ENCODE data around the gene ADGRG3.

The ADGRG3 gene

GRCh38 chr16:57722651-57723050 is 54.5 kb downstream of the ADGRG3 start (continued):
- TF ChIP-seq INSM2 (tag by site-specific recombination; IDR thresholded peaks at IDR 0.05) = no peak

- ChIA-PET POLR2A (no interaction called here), CTCF (interaction anchor here (0.6 to 1.5 kb wide), 16 partner anchors 11 to 583 kb away, joined by 3 to 5 read pairs (median 4); partner anchors contain the start of gene KATNB1)
- Histone ChIP-seq H3K4me1 (ENCODE audit: control insufficient read depth, insufficient read depth, low read length) (no peaks in the 10 kb centered on the region), H3K9me3 (ENCODE audit: control insufficient read depth, insufficient read depth, low read depth, low read length) (no peaks in the 10 kb centered on the region), H3K27ac (ENCODE audit: extremely low read depth, low read depth, low read length) (no peak overlapping the region), H3K36me3 (ENCODE audit: control insufficient read depth in 2 of 2, insufficient read depth in 1 of 2, low read length in 2 of 2) (no peaks in the 10 kb centered on the region), H3K4me3 (ENCODE audit: low read depth, low read length) (no peak overlapping the region)
- TF ChIP-seq ZNF654 (tag by site-specific recombination; IDR thresholded peaks at IDR 0.05; ENCODE audit: low read depth) (peak; percentile 15; the same call in 1 of the 2 replicates), GLIS1 (tag by site-specific recombination; IDR thresholded peaks at IDR 0.05) (peak; percentile 11; the same call in 1 of the 2 replicates), ZNF146 (tag by site-specific recombination; IDR thresholded peaks at IDR 0.05) (no peak)
These were observed 55.1 kb downstream of the ADGRG3 start for GRCh38 chr16:57723170-57723569.

- no peak for TF ChIP-seq ZNF521 (tag by site-specific recombination; IDR thresholded peaks at IDR 0.05)
- H3K27ac ChIP-seq (ENCODE audit: extremely low read depth, low read depth, low read length) = no peak overlapping the region
- H3K9me3 ChIP-seq (ENCODE audit: control insufficient read depth, insufficient read depth, low read depth, low read length) = no peaks in the 10 kb centered on the region
- ChIA-PET POLR2A (interaction anchor here (1.5 kb wide), 1 partner anchor 11 kb away, joined by 5 read pairs; the partner anchor contains the start of gene KATNB1), CTCF (interaction anchor here (0.9 kb wide), 1 partner anchor 75 kb away, joined by 4 read pairs; no protein-coding TSS in a partner anchor)
- H3K36me3 ChIP-seq (ENCODE audit: control insufficient read depth in 2 of 2, insufficient read depth in 1 of 2, low read length in 2 of 2) = no peaks in the 10 kb centered on the region
- H3K4me1 ChIP-seq (ENCODE audit: control insufficient read depth, insufficient read depth, low read length) = no peaks in the 10 kb centered on the region
- no peak overlapping the region for H3K4me3 ChIP-seq (ENCODE audit: low read depth, low read length)
These were observed 56.4 kb downstream of the ADGRG3 start for GRCh38 chr16:57724531-57724930.

- Histone ChIP-seq H3K9me3 (ENCODE audit: control insufficient read depth, insufficient read depth, low read depth, low read length) (no peaks in the 10 kb centered on the region), H3K4me1 (ENCODE audit: control insufficient read depth, insufficient read depth, low read length) (no peaks in the 10 kb centered on the region), H3K36me3 (ENCODE audit: control insufficient read depth in 2 of 2, insufficient read depth in 1 of 2, low read length in 2 of 2) (no peaks in the 10 kb centered on the region), H3K27ac (ENCODE audit: extremely low read depth, low read depth, low read length) (no peak overlapping the region), H3K4me3 (ENCODE audit: low read depth, low read length) (no peak overlapping the region)
- TF ChIP-seq PRDM1 (tag by site-specific recombination; IDR thresholded peaks at IDR 0.05) (0 out of 2 replicates have a peak, but pooled peaks have one; percentile 21), ZNF362 (tag by site-specific recombination; IDR thresholded peaks at IDR 0.05) (no peak), ZNF140 (tag by site-specific recombination; IDR thresholded peaks at IDR 0.05) (no peak), ZNF521 (tag by site-specific recombination; IDR thresholded peaks at IDR 0.05) (no peak)
- POLR2A ChIA-PET = interaction anchor here (1.5 kb wide), 1 partner anchor 10 kb away, joined by 5 read pairs; the partner anchor contains the start of gene KATNB1
- CTCF ChIA-PET = interaction anchor here (0.8 to 1.5 kb wide), 3 partner anchors 75 to 140 kb away, joined by 4 read pairs; no protein-coding TSS in a partner anchor
These were observed 57.0 kb downstream of the ADGRG3 start for GRCh38 chr16:57725151-57725550.

- H3K27ac ChIP-seq (ENCODE audit: extremely low read depth, low read depth, low read length) = no peak overlapping the region
- POLR2A ChIA-PET = interaction anchor here (1.5 kb wide), 1 partner anchor 10 kb away, joined by 5 read pairs; the partner anchor contains the start of gene KATNB1
- CTCF ChIA-PET = interaction anchor here (0.6 to 1.5 kb wide), 3 partner anchors 12 to 140 kb away, joined by 4 read pairs; no protein-coding TSS in a partner anchor
These were observed 57.4 kb downstream of the ADGRG3 start for GRCh38 chr16:57725554-57725953.

More at GRCh38 chr16:57725554-57725953, 57.4 kb downstream of the ADGRG3 start:
- Histone ChIP-seq H3K36me3 (ENCODE audit: control insufficient read depth in 2 of 2, insufficient read depth in 1 of 2, low read length in 2 of 2) (no peaks in the 10 kb centered on the region), H3K4me1 (ENCODE audit: control insufficient read depth, insufficient read depth, low read length) (no peaks in the 10 kb centered on the region), H3K4me3 (ENCODE audit: low read depth, low read length) (no peak overlapping the region), H3K9me3 (ENCODE audit: control insufficient read depth, insufficient read depth, low read depth, low read length) (no peaks in the 10 kb centered on the region)
- no peak for TF ChIP-seq ZNF837 (tag by site-specific recombination; IDR thresholded peaks at IDR 0.05)
- no peak for TF ChIP-seq ZNF366 (tag by site-specific recombination; conservative IDR thresholded peaks at IDR 0.05)
- TF ChIP-seq ATF2 (tag by site-specific recombination; IDR thresholded peaks at IDR 0.05; ENCODE audit: low read depth) = no peak
- peak; percentile 67 for TF ChIP-seq ZNF692 (tag by site-specific recombination; IDR thresholded peaks at IDR 0.05)
- TF ChIP-seq ZNF184 (tag by site-specific recombination; IDR thresholded peaks at IDR 0.05) = no peak
- peak; percentile 62; the same call in 1 of the 2 replicates for TF ChIP-seq BCL6B (tag by site-specific recombination; IDR thresholded peaks at IDR 0.05)
- peak; percentile 30; the same call in 1 of the 2 replicates for TF ChIP-seq PRDM6 (tag by site-specific recombination; IDR thresholded peaks at IDR 0.05)
